SU-DHL-6 (cell line): Measurements from ENCODE around the gene BCKDHB.

Experiments used
- H2AFZ ChIP-seq: fragments of 200-600 bp; sonication (generic); 2 replicates; pipeline ENCODE4 v1.6.1; 2014; ENCODE audit warnings: low read depth, mild to moderate bottlenecking, moderate library complexity, mixed read lengths, antibody characterized with exemption, low read length; ENCODE audit not compliant: severe bottlenecking
- H3F3A ChIP-seq: fragments of 200-600 bp; shearing (Covaris generic); 2 replicates; pipeline ENCODE4 v1.6.0; 2016; ENCODE audit warnings: antibody characterized with exemption, mild to moderate bottlenecking; ENCODE audit not compliant: insufficient read depth
- H3K27ac ChIP-seq: fragments of 200-600 bp; sonication (generic); 2 replicates; pipeline ENCODE4 v1.5.1; 2016; ENCODE audit warnings: low read depth, mild to moderate bottlenecking, low read length, moderate library complexity, mixed read lengths
- H3K27me3 ChIP-seq: fragments of 200-600 bp; sonication (generic), shearing (Covaris generic); 2 replicates; pipeline ENCODE4 v1.6.0; 2014; ENCODE audit warnings: mild to moderate bottlenecking, low read length
- H3K36me3 ChIP-seq: fragments of 200-600 bp; sonication (generic); 2 replicates; pipeline ENCODE4 v1.6.1; 2014; ENCODE audit warnings: mild to moderate bottlenecking, low read length, mixed read lengths
- H3K4me2 ChIP-seq: fragments of 300-600, 200-600 bp; shearing (Covaris generic), sonication (generic); 2 replicates; pipeline ENCODE4 v1.6.0; 2014; ENCODE audit warnings: low read length, low read depth, mild to moderate bottlenecking; ENCODE audit not compliant: poor library complexity, severe bottlenecking
- H3K4me3 ChIP-seq: fragments of 200-600 bp; sonication (generic); 2 replicates; pipeline ENCODE4 v1.5.1; 2014; ENCODE audit warnings: antibody characterized with exemption, low read length, mild to moderate bottlenecking, mixed read lengths; ENCODE audit not compliant: insufficient read depth, poor library complexity, severe bottlenecking
- H3K79me2 ChIP-seq: fragments of 200-600 bp; sonication (generic); 2 replicates; pipeline ENCODE4 v1.6.1; 2014; ENCODE audit warnings: mild to moderate bottlenecking, low read length, moderate library complexity; ENCODE audit not compliant: insufficient read depth
- H3K9ac ChIP-seq: fragments of 200-600 bp; sonication (generic); 2 replicates; pipeline ENCODE4 v1.7.0; 2014; ENCODE audit warnings: mild to moderate bottlenecking, low read length
- H3K9me2 ChIP-seq: fragments of 200-600 bp; sonication (generic); replicated peaks from 2 replicates; pipeline ENCODE4 v1.6.1; 2014; ENCODE audit warnings: low read length; ENCODE audit not compliant: insufficient read depth
- H3K9me3 ChIP-seq: fragments of 200-600 bp; sonication (generic); 2 replicates; pipeline ENCODE4 v1.6.1; 2014; ENCODE audit warnings: low read length, mixed read lengths; ENCODE audit not compliant: insufficient read depth
- H4K20me1 ChIP-seq: fragments of 200-600 bp; sonication (generic); 2 replicates; pipeline ENCODE4 v1.6.1; 2014; ENCODE audit warnings: low read depth, mild to moderate bottlenecking, antibody characterized with exemption, low read length, moderate library complexity, mixed read lengths
- EZH2phosphoT487 ChIP-seq: fragments of 200-600 bp; sonication (generic), shearing (Covaris generic); conservative IDR thresholded peaks from 2 replicates; pipeline ENCODE4 v1.6.1; 2018; ENCODE audit warnings: mild to moderate bottlenecking, antibody characterized with exemption, low read length, moderate library complexity, mixed read lengths
- TF ChIP-seq, protein P1 (sequence below): fragments of 200-600 bp; sonication (generic); IDR thresholded peaks from one replicate; pipeline ENCODE4 v1.5.1; 2017; ENCODE audit warnings: antibody characterized with exemption, mild to moderate bottlenecking, low read length, moderate library complexity; ENCODE audit not compliant: insufficient read depth, poor library complexity, severe bottlenecking

The BCKDHB gene

DNA sequence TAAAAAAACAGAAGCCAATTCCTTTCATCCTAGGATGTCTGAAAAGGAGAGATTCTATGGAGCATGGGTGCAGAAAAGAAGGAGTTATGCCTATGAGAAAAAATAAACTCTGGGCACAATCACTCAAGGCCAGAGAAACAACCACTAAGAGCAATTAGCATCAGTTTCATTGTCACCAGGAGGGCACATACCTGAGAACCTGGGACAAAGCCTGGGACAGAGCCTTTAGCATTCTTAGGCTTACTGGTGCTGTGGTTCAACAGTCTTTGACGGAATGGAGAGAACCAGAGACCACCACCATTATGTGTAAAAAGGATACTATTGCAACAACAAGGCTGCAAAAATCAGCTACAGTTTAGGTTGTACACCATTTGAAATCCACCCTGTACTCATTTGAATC, 29.4 kb upstream of the BCKDHB start:
- Histone ChIP-seq H3K27me3 (no peaks in the 10 kb centered on the region), H3K36me3 (no peaks in the 10 kb centered on the region), H3K4me3 (no peak overlapping the region), H3F3A (no peaks in the 10 kb centered on the region), H2AFZ (no peak overlapping the region), H3K27ac (no peak overlapping the region), H3K4me2 (no peak overlapping the region), H3K79me2 (no peaks in the 10 kb centered on the region), H3K9me3 (no peaks in the 10 kb centered on the region), H3K9me2 (no peaks in the 10 kb centered on the region), H3K9ac (no peak overlapping the region), H4K20me1 (no peaks in the 10 kb centered on the region)
- TF ChIP-seq EZH2phosphoT487: no peak
- TF ChIP-seq, protein P1, sequence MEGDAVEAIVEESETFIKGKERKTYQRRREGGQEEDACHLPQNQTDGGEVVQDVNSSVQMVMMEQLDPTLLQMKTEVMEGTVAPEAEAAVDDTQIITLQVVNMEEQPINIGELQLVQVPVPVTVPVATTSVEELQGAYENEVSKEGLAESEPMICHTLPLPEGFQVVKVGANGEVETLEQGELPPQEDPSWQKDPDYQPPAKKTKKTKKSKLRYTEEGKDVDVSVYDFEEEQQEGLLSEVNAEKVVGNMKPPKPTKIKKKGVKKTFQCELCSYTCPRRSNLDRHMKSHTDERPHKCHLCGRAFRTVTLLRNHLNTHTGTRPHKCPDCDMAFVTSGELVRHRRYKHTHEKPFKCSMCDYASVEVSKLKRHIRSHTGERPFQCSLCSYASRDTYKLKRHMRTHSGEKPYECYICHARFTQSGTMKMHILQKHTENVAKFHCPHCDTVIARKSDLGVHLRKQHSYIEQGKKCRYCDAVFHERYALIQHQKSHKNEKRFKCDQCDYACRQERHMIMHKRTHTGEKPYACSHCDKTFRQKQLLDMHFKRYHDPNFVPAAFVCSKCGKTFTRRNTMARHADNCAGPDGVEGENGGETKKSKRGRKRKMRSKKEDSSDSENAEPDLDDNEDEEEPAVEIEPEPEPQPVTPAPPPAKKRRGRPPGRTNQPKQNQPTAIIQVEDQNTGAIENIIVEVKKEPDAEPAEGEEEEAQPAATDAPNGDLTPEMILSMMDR: no peak

- no peaks in the 10 kb centered on the region for H3K36me3 ChIP-seq
- no peak overlapping the region for H3K27ac ChIP-seq
- H3F3A ChIP-seq: no peaks in the 10 kb centered on the region
- H3K9ac ChIP-seq: no peak overlapping the region
- H2AFZ ChIP-seq: no peak overlapping the region
- H3K9me3 ChIP-seq: no peaks in the 10 kb centered on the region
- TF ChIP-seq, protein P1: no peak
- TF ChIP-seq EZH2phosphoT487: no peak
- H3K79me2 ChIP-seq: no peaks in the 10 kb centered on the region
- H3K27me3 ChIP-seq: no peaks in the 10 kb centered on the region
- H3K4me2 ChIP-seq: no peak overlapping the region
- no peak overlapping the region for H3K4me3 ChIP-seq
- H3K9me2 ChIP-seq: no peaks in the 10 kb centered on the region
- no peaks in the 10 kb centered on the region for H4K20me1 ChIP-seq
Measured at GRCh38 chr6:80088637-80089036, 17.8 kb upstream of the BCKDHB start.

DNA sequence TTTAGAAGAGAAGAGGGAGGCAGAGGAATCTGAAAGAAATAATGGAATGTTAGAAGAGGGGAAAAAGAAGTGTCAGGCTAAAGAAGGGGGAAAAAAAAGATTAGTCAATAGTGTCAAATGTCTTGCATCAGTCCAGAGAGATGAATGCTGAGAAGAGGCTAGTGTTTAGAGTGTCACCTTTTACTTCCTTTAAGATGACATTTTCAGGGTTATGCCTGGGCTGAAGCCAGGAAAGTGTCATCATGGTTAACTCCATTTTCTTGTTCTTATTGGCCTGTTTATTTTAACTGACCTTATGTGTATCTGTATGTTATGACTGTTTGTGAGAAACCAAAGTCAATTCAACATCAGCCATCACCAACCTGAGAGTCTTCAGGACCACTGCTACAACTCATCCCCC, 15.0 kb upstream of the BCKDHB start:
- TF ChIP-seq, protein P1: no peak
- TF ChIP-seq EZH2phosphoT487: no peak
- Histone ChIP-seq H3K79me2 (no peaks in the 10 kb centered on the region), H3K9me3 (no peaks in the 10 kb centered on the region), H3K9me2 (no peaks in the 10 kb centered on the region), H2AFZ (no peak overlapping the region), H3K9ac (no peak overlapping the region), H3K27ac (no peak overlapping the region), H3F3A (no peaks in the 10 kb centered on the region), H3K36me3 (no peaks in the 10 kb centered on the region), H3K27me3 (no peaks in the 10 kb centered on the region), H4K20me1 (no peaks in the 10 kb centered on the region), H3K4me3 (no peak overlapping the region), H3K4me2 (no peak overlapping the region)

GRCh38 chr6:80094017-80094416, 12.5 kb upstream of the BCKDHB start:
- Histone ChIP-seq H3K79me2 (no peaks in the 10 kb centered on the region), H3K27me3 (no peaks in the 10 kb centered on the region), H4K20me1 (no peaks in the 10 kb centered on the region), H3K9me3 (no peaks in the 10 kb centered on the region), H3K4me2 (no peak overlapping the region), H3K27ac (no peak overlapping the region), H3K9ac (no peak overlapping the region), H3K9me2 (no peaks in the 10 kb centered on the region), H3F3A (no peaks in the 10 kb centered on the region), H3K4me3 (no peak overlapping the region), H3K36me3 (no peaks in the 10 kb centered on the region), H2AFZ (no peak overlapping the region)
- TF ChIP-seq, protein P1: peak; percentile 45
- TF ChIP-seq EZH2phosphoT487: no peak
